H1 (cell line): ENCODE measurements around the gene DCTPP1. TPM values are rescaled to one million over a fixed set of nuclear protein-coding genes. Genes with fewer than 3 reads are reported as not detected.

ENCODE experiments used
- CTCF ChIA-PET: fragments of 300-600 bp; sonication (Branson Sonifier 250); formaldehyde crosslinking; loops from one replicate; lab custom pipeline; 2021; ENCODE audit not compliant: partially characterized antibody; lab: Charles Lee
- POLR2A ChIA-PET: fragments of 300-600 bp; sonication (Branson Sonifier 250); formaldehyde crosslinking; loops from one replicate; lab custom pipeline; 2021; ENCODE audit warnings: inconsistent platforms; ENCODE audit not compliant: partially characterized antibody; lab: Charles Lee
- DNase-seq, 2 experiments: peaks; one replicate each; pipeline versions ENCODE4 v3.0.0 to v3.0.0-alpha.2; 2010 to 2022; ENCODE audit warnings: low spot score in 2 of 2, low read depth in 1 of 2, mixed read lengths in 1 of 2
- FAIRE-seq: peaks from 2 replicates; lab custom pipeline; 2011; peaks lifted over from hg19 to GRCh38; lab: Jason Lieb, UNC
- H2AFZ ChIP-seq: 2 replicates; pipeline ENCODE4 v1.8.1; 2012; ENCODE audit warnings: low read length, inconsistent platforms
- H2AK5ac ChIP-seq: 2 replicates; pipeline ENCODE4 v1.6.1; 2013; ENCODE audit warnings: low read depth, low read length
- H2BK120ac ChIP-seq: replicated peaks from 2 replicates; pipeline ENCODE3; 2013; ENCODE audit warnings: low read depth, low read length, inconsistent platforms
- H2BK12ac ChIP-seq: 2 replicates; pipeline ENCODE4 v1.6.1; 2013; ENCODE audit warnings: low read depth, low read length
- H2BK15ac ChIP-seq: 2 replicates; pipeline ENCODE4 v1.6.1; 2013; ENCODE audit warnings: low read length
- H2BK20ac ChIP-seq: 2 replicates; pipeline ENCODE4 v1.6.1; 2013; ENCODE audit warnings: low read length
- H2BK5ac ChIP-seq: 2 replicates; pipeline ENCODE4 v1.6.1; 2013; ENCODE audit warnings: low read depth, low read length
- H3K14ac ChIP-seq: 2 replicates; pipeline ENCODE4 v1.6.1; 2013; ENCODE audit warnings: inconsistent platforms; ENCODE audit not compliant: insufficient read length
- H3K18ac ChIP-seq: 2 replicates; pipeline ENCODE4 v1.6.1; 2013; ENCODE audit warnings: low read length; ENCODE audit errors: extremely low read depth
- H3K23ac ChIP-seq: 2 replicates; pipeline ENCODE4 v1.6.1; 2013; ENCODE audit warnings: inconsistent platforms; ENCODE audit not compliant: insufficient read length
- H3K23me2 ChIP-seq: 2 replicates; pipeline ENCODE4 v1.6.1; 2013; ENCODE audit warnings: low read depth, low read length
- H3K27ac ChIP-seq: 2 replicates; pipeline ENCODE4 v1.6.1; 2011; ENCODE audit warnings: low read depth, low read length, inconsistent platforms
- H3K27me3 ChIP-seq, 4 experiments: replicated peaks in 1 of 4; 1 replicate in 1 of 4; 2 replicates in 3 of 4; pipeline versions ENCODE4 v1.6.1 to v1.8.1; 2011 to 2013; ENCODE audit warnings: low read length in 3 of 4, mild to moderate bottlenecking in 3 of 4, inconsistent platforms in 2 of 4, mixed read lengths in 2 of 4, moderate library complexity in 1 of 4; ENCODE audit not compliant: control insufficient read depth in 3 of 4, insufficient read depth in 3 of 4; ENCODE audit errors: extremely low read depth in 1 of 4
- H3K36me3 ChIP-seq, 4 experiments: 2 replicates each; pipeline versions ENCODE4 v1.6.1 to v1.8.1; 2011 to 2013; ENCODE audit warnings: mild to moderate bottlenecking in 4 of 4, low read length in 3 of 4, moderate library complexity in 2 of 4, control low read depth in 1 of 4, inconsistent platforms in 1 of 4; ENCODE audit not compliant: insufficient read depth in 4 of 4, control insufficient read depth in 2 of 4
- H3K4ac ChIP-seq: replicated peaks from 2 replicates; pipeline ENCODE3; 2013; ENCODE audit warnings: low read length, low read depth, mixed read lengths, inconsistent platforms; ENCODE audit not compliant: insufficient read length
- H3K4me1 ChIP-seq, 4 experiments: replicated peaks in 1 of 4; 1 replicate in 1 of 4; 2 replicates in 3 of 4; pipeline versions ENCODE4 v1.6.1 to v1.8.1; 2011 to 2013; ENCODE audit warnings: low read length in 3 of 4, inconsistent platforms in 2 of 4, mixed read lengths in 1 of 4; ENCODE audit not compliant: insufficient read depth in 4 of 4, control insufficient read depth in 3 of 4
- H3K4me2 ChIP-seq, 2 experiments: 2 replicates each; pipeline versions ENCODE4 v1.6.1 to v1.8.1; 2011 to 2013; ENCODE audit warnings: low read depth in 2 of 2, low read length in 2 of 2, control low read depth in 1 of 2, inconsistent platforms in 1 of 2, mild to moderate bottlenecking in 1 of 2; ENCODE audit not compliant: insufficient read depth in 1 of 2
- H3K4me3 ChIP-seq, 4 experiments: fragments of 200-600, 300-600 bp in 1 of 4; sonication (generic), shearing (Covaris generic), sonication (Bioruptor Twin) in 1 of 4; 2 replicates each; pipeline versions ENCODE4 v1.5.1 to v1.8.1; 2011 to 2016; ENCODE audit warnings: low read length in 4 of 4, low read depth in 3 of 4, control low read depth in 2 of 4, inconsistent platforms in 2 of 4, mild to moderate bottlenecking in 2 of 4, mixed read lengths in 1 of 4, moderate library complexity in 1 of 4; ENCODE audit not compliant: insufficient read depth in 2 of 4; ENCODE audit errors: extremely low read depth in 1 of 4
- H3K56ac ChIP-seq: replicated peaks from 2 replicates; pipeline ENCODE3; 2013; ENCODE audit warnings: low read depth, mild to moderate bottlenecking, mixed read lengths, low read length, inconsistent platforms; ENCODE audit not compliant: insufficient read length
- H3K79me1 ChIP-seq: 2 replicates; pipeline ENCODE4 v1.6.1; 2013; ENCODE audit warnings: low read depth, low read length, control low read depth
- H3K79me2 ChIP-seq, 2 experiments: 2 replicates each; pipeline versions ENCODE4 v1.6.1 to v1.8.1; 2012 to 2013; ENCODE audit warnings: low read length in 2 of 2, mild to moderate bottlenecking in 2 of 2, inconsistent platforms in 1 of 2; ENCODE audit not compliant: insufficient read depth in 2 of 2, control insufficient read depth in 1 of 2
- H3K9ac ChIP-seq, 4 experiments: replicated peaks in 1 of 4; 1 replicate in 1 of 4; 2 replicates in 3 of 4; pipeline versions ENCODE4 v1.6.1 to v1.8.1; 2011 to 2013; ENCODE audit warnings: low read depth in 3 of 4, low read length in 3 of 4, control low read depth in 2 of 4, mild to moderate bottlenecking in 2 of 4, moderate library complexity in 2 of 4, inconsistent platforms in 1 of 4; ENCODE audit errors: extremely low read depth in 1 of 4
- H3K9me3 ChIP-seq, 2 experiments: 2 replicates each; pipeline versions ENCODE4 v1.6.1 to v1.8.1; 2012 to 2013; ENCODE audit warnings: mild to moderate bottlenecking in 2 of 2, moderate library complexity in 2 of 2, control low read depth in 1 of 2, inconsistent platforms in 1 of 2, low read depth in 1 of 2, low read length in 1 of 2, mixed read lengths in 1 of 2; ENCODE audit not compliant: insufficient read depth in 2 of 2
- H4K20me1 ChIP-seq, 2 experiments: replicated peaks in 1 of 2; 2 replicates each; pipeline versions ENCODE3 to v1.8.1; 2011 to 2013; ENCODE audit warnings: inconsistent platforms in 2 of 2, low read length in 2 of 2, mild to moderate bottlenecking in 1 of 2; ENCODE audit not compliant: insufficient read depth in 2 of 2, control insufficient read depth in 1 of 2
- H4K5ac ChIP-seq: 2 replicates; pipeline ENCODE4 v1.6.1; 2013; ENCODE audit warnings: low read length, low read depth, mixed read lengths, inconsistent platforms; ENCODE audit not compliant: insufficient read length
- H4K8ac ChIP-seq: 2 replicates; pipeline ENCODE4 v1.8.0; 2013; ENCODE audit warnings: mild to moderate bottlenecking, moderate library complexity, low read length, inconsistent platforms; ENCODE audit not compliant: insufficient read depth; ENCODE audit errors: extremely low read depth
- H4K91ac ChIP-seq: replicated peaks from 2 replicates; pipeline ENCODE3; 2013; ENCODE audit warnings: low read length, mixed read lengths, inconsistent platforms; ENCODE audit not compliant: insufficient read length
- ASH2L ChIP-seq: fragments of 200-600, 300-600 bp; sonication (generic); IDR thresholded peaks from one replicate; pipeline ENCODE4 v1.7.1; 2017; ENCODE audit warnings: low read length
- CHD1 ChIP-seq: IDR thresholded peaks from 2 replicates; pipeline ENCODE4 v1.6.1; 2012; ENCODE audit warnings: low read depth, low read length, improper control_type of control experiment
- GABPA ChIP-seq: IDR thresholded peaks from 2 replicates; pipeline ENCODE4 v1.6.1; 2011; ENCODE audit warnings: mild to moderate bottlenecking, low read length, moderate library complexity, borderline replicate concordance; ENCODE audit not compliant: insufficient read depth
- HDAC2 ChIP-seq, 2 experiments: fragments of 300-600 bp in 1 of 2; sonication (generic) in 1 of 2; IDR thresholded peaks; 2 replicates each; pipeline ENCODE4 v1.6.1; 2011 to 2012; ENCODE audit warnings: low read depth in 2 of 2, low read length in 2 of 2, mild to moderate bottlenecking in 2 of 2, moderate library complexity in 2 of 2, borderline replicate concordance in 1 of 2, inconsistent platforms in 1 of 2
- HDAC6 ChIP-seq: IDR thresholded peaks from one replicate; pipeline ENCODE4 v1.7.1; 2012; ENCODE audit warnings: low read depth, mild to moderate bottlenecking, inconsistent platforms, low read length, moderate library complexity
- KDM1A ChIP-seq: fragments of 200-600, 300-600 bp; sonication (generic); IDR thresholded peaks from 2 replicates; pipeline ENCODE4 v1.7.1; 2016; ENCODE audit warnings: mild to moderate bottlenecking, low read length, borderline replicate concordance
- MAX ChIP-seq: IDR thresholded peaks from 2 replicates; pipeline ENCODE4 v1.6.1; 2012; ENCODE audit warnings: inconsistent platforms
- NRF1 ChIP-seq: IDR thresholded peaks from 2 replicates; pipeline ENCODE4 v1.6.1; 2011; ENCODE audit warnings: mild to moderate bottlenecking, low read depth, low read length, improper control_type of control experiment
- RNF2 ChIP-seq: fragments of 200-900, 300-1000 bp; sonication (generic); IDR thresholded peaks from 2 replicates; pipeline ENCODE4 v1.7.1; 2016; ENCODE audit warnings: borderline replicate concordance, low read depth, mild to moderate bottlenecking, antibody characterized with exemption, low read length; ENCODE audit not compliant: poor library complexity, severe bottlenecking; ENCODE audit errors: missing control alignments
- SP4 ChIP-seq: IDR thresholded peaks from 2 replicates; pipeline ENCODE4 v1.6.1; 2012; ENCODE audit warnings: low read length, inconsistent platforms
- SRF ChIP-seq: IDR thresholded peaks from 2 replicates; pipeline ENCODE4 v1.6.1; 2011; ENCODE audit warnings: mild to moderate bottlenecking, low read depth, low read length, moderate library complexity
- TEAD4 ChIP-seq: IDR thresholded peaks from 2 replicates; pipeline ENCODE4 v1.6.1; 2012; ENCODE audit warnings: low read depth, low read length, inconsistent platforms, mixed read lengths
- WGBS, 2 experiments: shearing (Covaris generic) in 1 of 2; methylation state at CpG; one replicate each; pipeline versions ENCODE4 v1.1.6 to v1.1.7; 2013 to 2015; ENCODE audit warnings: low lambda C conversion rate in 2 of 2, mixed read lengths in 2 of 2, inconsistent platforms in 1 of 2, low coverage in 1 of 2, missing lambda C conversion rate in 1 of 2; ENCODE audit not compliant: insufficient replicate concordance in 2 of 2, insufficient coverage in 1 of 2, insufficient read length in 1 of 2; ENCODE audit errors: extremely low coverage in 1 of 2, missing lambda C conversion rate in 1 of 2; 5-methylcytosine and 5-hydroxymethylcytosine counted together
- polyA plus RNA-seq, 7 experiments: library from polyadenylated mRNA; depleted of rRNA in 3 of 7; stranded (reverse) in 5 of 7; unstranded in 2 of 7; fragments of >200 nt in 5 of 7; fragments of 200-250 nt in 2 of 7; gene quantifications; 1 replicate in 5 of 7; 2 replicates in 1 of 7; 4 replicates in 1 of 7; pipeline versions ENCODE4 v1.2.1 to v1.2.3, GENCODE V29; 2011 to 2013; ENCODE audit warnings: missing spikeins in 2 of 7, mixed read lengths in 2 of 7
- total RNA-seq: library from RNA; stranded (reverse); fragmentation: NEBNext Ultra II Directional; extraction: Animal tissue kit (Norgen Biotek cat#: 25700); gene quantifications from 2 replicates; pipeline ENCODE4 v1.2.1, GENCODE V29; 2021

The DCTPP1 gene
- total and polyA plus RNA-seq, 2 of the 8 experiments (the other 6 are each of a cell fraction or from before 2014, with no cell fraction given): 94.5 to 103 TPM

DNA sequence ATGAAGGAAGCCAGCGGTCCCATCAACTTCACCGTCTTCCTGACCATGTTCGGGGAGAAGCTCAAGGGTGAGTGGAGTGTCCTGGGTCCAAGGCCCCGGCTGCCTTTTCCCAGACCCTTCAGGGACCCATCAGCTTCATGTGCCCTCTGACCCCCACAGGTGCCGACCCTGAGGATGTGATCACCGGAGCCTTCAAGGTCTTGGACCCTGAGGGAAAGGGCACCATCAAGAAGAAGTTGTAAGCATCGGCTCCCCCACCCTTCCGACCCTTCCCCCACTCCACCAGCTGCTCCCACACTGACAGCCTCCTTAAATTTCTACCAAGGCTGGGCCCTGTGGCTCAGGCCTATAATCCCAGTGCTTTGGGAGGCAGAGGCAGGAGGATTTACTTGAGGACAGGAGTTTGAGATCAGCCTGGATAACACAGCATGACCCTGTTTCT, 53.3 kb downstream of the DCTPP1 start:
- H2AK5ac ChIP-seq: no peak overlapping the region
- H3K4me2 ChIP-seq: no peak overlapping the region; a peak in 1 of 4 replicates
- ChIA-PET POLR2A (interaction anchor here (0.8 to 13.6 kb wide), 7 partner anchors 13 to 372 kb away, joined by 3 to 151 read pairs (median 4); partner anchors contain the start of genes CD2BP2, PHKG2, ZNF48 and ZNF771), CTCF (interaction anchor here (0.6 to 2.3 kb wide), 5 partner anchors 18 to 40 kb away, joined by 3 to 8 read pairs (median 3); partner anchors contain the start of gene ZNF771)
- no peak overlapping the region for H3K14ac ChIP-seq
- H3K4me1 ChIP-seq: peaks cover 0 to 9% (median 5%) of the 10 kb centered on the region in 4 experiments; a peak in 5 of 7 replicates
- H2AFZ ChIP-seq: no peak overlapping the region
- H3K4me3 ChIP-seq: no peak overlapping the region
- TF ChIP-seq HDAC2 (IDR thresholded peaks at IDR 0.05; ENCODE audit: borderline replicate concordance in 1 of 2, low read depth in 2 of 2, low read length in 2 of 2): no peak
- no peak for TF ChIP-seq SRF
- TF ChIP-seq TEAD4: no peak
- TF ChIP-seq GABPA: no peak
- no peak for TF ChIP-seq RNF2
- TF ChIP-seq CHD1: no peak
- no peak for TF ChIP-seq ASH2L
- no peak for TF ChIP-seq KDM1A
- TF ChIP-seq NRF1: no peak
- no peak for TF ChIP-seq SP4
- no peak for TF ChIP-seq HDAC6
- no peak for TF ChIP-seq MAX
- 88% methylated on average over 8 of the region's 8 CpGs; no CpG with 5 or more reads in 1 of the 2 experiments for WGBS, 2 experiments
- H2BK5ac ChIP-seq: no peak overlapping the region
- H3K27me3 ChIP-seq: no peaks in the 10 kb centered on the region
- H3K27ac ChIP-seq: no peak overlapping the region
- no peak overlapping the region for H3K56ac ChIP-seq
- H4K20me1 ChIP-seq: no peaks in the 10 kb centered on the region
- H2BK12ac ChIP-seq: no peak overlapping the region
- DNase-seq: no peak
- no peaks in the 10 kb centered on the region for H3K36me3 ChIP-seq
- H2BK20ac ChIP-seq: no peak overlapping the region
- H3K23ac ChIP-seq: no peak overlapping the region
- H4K5ac ChIP-seq: no peak overlapping the region
- H3K9ac ChIP-seq: no peak overlapping the region; a peak in 1 of 7 replicates
- no peak overlapping the region for H4K91ac ChIP-seq
- no peaks in the 10 kb centered on the region for H3K9me3 ChIP-seq
- H3K79me1 ChIP-seq: no peaks in the 10 kb centered on the region
- H3K23me2 ChIP-seq: peaks cover 10% of the 10 kb centered on the region
- no peak for FAIRE-seq
- H2BK120ac ChIP-seq: no peak overlapping the region
- no peak overlapping the region for H4K8ac ChIP-seq
- H3K79me2 ChIP-seq: no peaks in the 10 kb centered on the region
- no peak overlapping the region for H3K4ac ChIP-seq
- H2BK15ac ChIP-seq: peak overlapping the region; percentile 12; the same call in 1 of the 2 replicates
- H3K18ac ChIP-seq: no peak overlapping the region
